GM18507 (cell line): ENCODE results near the gene RSPH3.

Source experiments
- DNase-seq: peaks from one replicate; pipeline ENCODE4 v3.0.0; 2011; ENCODE audit warnings: low read depth; ENCODE audit not compliant: insufficient read length; ENCODE audit errors: extremely low spot score
- FAIRE-seq: peaks from 2 replicates; lab custom pipeline; 2011; peaks lifted over from hg19 to GRCh38; lab: Jason Lieb, UNC

Gene RSPH3

DNA sequence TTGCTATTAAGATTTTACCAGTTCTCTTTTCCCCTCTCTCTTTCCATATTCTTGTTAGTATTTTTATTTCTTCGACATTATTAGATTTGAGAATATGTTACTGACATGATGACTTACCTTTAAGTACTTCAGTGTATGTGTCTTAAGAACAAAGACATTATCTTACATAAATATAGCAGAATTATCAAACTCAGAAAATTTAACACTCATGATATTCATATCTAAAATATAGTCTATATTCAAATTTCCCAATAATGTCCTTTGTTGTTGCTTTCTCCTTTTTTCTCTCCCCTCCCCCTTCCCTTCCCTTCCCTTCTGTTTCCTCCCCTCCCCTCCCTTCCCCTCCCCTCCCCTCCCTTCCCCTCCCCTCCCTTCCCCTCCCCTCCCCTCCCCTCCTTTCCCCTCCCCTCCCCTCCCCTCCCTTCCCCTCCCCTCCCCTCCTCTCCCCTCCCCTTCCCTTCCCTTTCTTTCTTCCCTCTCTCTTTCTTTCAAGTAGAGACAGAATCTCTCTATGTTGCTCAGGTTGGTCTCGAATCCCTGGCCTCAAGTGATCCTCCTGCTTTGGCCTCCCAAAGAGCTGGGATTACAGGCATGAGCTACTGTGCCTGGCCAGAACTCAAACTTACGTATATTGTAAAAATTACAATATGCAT is 56.5 kb downstream of the RSPH3 start:
- no peak for DNase-seq
- FAIRE-seq: no peak

DNA sequence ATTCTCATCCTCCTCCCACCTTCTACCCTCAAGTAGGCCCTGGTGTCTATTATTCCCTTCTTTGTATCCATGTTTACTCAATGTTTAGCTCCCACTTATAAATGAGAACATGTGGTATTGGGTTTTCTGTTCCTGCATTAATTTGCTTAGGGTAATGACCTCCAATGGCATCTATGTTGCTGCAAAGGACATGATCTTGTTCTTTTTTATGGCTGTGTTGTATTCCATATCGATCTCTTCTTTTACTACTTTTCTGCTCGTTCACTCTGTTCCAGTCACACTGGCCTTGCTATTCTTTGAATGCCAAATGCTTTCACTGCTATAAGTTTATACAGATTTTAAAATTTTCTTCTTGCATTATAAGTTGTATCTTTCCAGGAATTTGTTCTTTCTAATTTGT is 57.7 kb downstream of the RSPH3 start:
- no peak for DNase-seq
- FAIRE-seq: no peak

DNA sequence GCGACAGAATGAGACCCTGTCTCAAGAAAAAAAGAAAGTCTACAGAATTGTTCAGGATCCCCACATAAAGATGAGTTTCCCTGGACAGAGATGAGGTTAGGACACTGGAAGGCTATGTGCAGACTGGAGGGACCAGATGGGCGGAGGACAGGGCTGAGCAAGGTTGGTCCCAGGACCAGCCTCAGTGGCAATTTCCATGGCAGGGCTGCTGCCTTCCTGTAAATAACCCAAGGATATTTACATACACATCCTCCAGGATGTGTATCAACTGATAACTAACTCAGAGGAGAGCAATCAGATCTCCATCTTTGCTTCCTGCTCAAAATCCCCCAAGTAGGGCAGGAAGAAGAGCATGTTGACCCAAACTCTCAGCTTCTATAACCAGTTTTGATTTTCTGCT is 58.8 kb downstream of the RSPH3 start:
- DNase-seq: no peak
- no peak for FAIRE-seq

- FAIRE-seq: no peak
- DNase-seq: no peak
Measured at GRCh38 chr6:158939255-158940159, 60.5 kb downstream of the RSPH3 start.

- FAIRE-seq (no peak), DNase-seq (no peak)
Measured at GRCh38 chr6:158938811-158939254, 61.2 kb downstream of the RSPH3 start.

GRCh38 chr6:158938220-158938619 is 61.8 kb downstream of the RSPH3 start:
- FAIRE-seq: no peak
- DNase-seq: no peak

GRCh38 chr6:158934157-158934556 is 65.8 kb downstream of the RSPH3 start:
- no peak for FAIRE-seq
- no peak for DNase-seq

GRCh38 chr6:158933079-158933595 is 66.9 kb downstream of the RSPH3 start:
- DNase-seq: no peak
- FAIRE-seq: no peak

- no peak for FAIRE-seq
Measured at GRCh38 chr6:158928068-158928467, 71.9 kb downstream of the RSPH3 start.

DNA sequence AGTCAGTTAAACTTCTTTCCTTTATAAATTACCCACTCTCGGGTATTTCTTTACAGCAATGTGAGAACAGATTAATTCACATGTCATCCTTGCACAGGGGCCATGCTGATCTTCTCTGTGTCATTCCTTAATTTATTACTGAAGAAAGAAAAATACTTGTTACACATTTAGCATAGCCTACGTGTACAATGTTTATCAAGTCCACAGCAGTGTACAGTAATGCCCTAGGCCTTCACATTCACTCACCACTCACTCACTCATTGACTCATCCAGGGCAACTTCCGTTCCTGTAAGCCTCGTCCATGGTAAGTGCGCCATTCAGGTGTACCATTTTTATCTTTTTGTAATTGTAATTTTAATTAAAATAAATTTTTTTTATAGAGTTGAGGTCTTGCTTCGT is 73.6 kb downstream of the RSPH3 start:
- FAIRE-seq (no peak), DNase-seq (no peak)

More at GRCh38 chr6:158928068-158928467, 71.9 kb downstream of the RSPH3 start:
- DNase-seq: no peak

GRCh38 chr6:158924499-158925455 is 75.2 kb downstream of the RSPH3 start:
- DNase-seq (no peak), FAIRE-seq (no peak)

DNA sequence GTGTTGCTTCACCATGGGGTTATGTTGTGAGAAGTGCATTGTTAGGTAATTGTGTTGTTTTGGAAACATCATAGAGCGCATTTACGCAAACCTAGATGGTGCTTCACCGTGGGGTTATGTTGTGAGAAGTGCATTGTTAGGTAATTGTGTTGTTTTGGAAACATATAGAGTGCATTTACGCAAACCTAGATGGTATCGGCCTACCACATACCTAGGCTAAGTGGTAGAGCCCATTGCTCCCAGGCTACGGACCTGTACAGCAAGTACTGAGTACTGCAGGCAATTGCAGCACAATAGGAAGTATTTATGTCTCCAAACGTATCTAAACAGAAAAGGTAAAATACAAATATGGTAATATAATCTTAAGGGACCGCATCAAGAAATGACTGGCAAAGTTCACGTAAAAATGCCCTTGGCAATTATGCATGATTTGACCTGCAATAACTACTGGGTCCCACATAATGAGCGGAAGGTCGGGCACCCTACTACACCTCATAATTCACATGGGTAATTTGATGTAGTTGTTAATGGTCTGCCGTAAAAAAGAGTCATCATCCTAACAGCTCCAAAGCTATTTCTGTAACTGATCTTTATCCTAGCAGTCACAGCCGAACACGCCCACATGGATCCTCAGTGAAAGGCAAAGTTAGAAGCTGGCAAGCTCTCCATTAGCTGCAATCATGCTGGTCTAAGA is 76.0 kb downstream of the RSPH3 start:
- FAIRE-seq: no peak
- DNase-seq: no peak
